Astrocyte of the cerebellum (primary cell): Measurements from ENCODE around the gene C2orf81.
"Not testable (repeated sequence)": the region's sequence is repeated elsewhere in the genome, so short reads cannot be mapped to it uniquely, and the experiment has no call there.

Source experiments
- DNase-seq: peaks from one replicate; pipeline ENCODE4 v3.0.0-alpha.2; 2011; ENCODE audit warnings: low read depth
- H3K4me3 ChIP-seq: 2 replicates; pipeline ENCODE4 v1.5.1; 2011; ENCODE audit warnings: mild to moderate bottlenecking, low read depth, low read length, moderate library complexity
- CTCF ChIP-seq: IDR thresholded peaks from 2 replicates; pipeline ENCODE4 v1.5.1; 2012; ENCODE audit warnings: low read length, low read depth, moderate library complexity, mild to moderate bottlenecking; ENCODE audit errors: missing control alignments
- in situ Hi-C: cut with HindIII; loops from 2 replicates; pipeline ENCODE4 v1.10.0; 2017; ENCODE audit warnings: low sequenced_read_pairs

Gene C2orf81

GRCh38 chr2:74425523-74425922 lies 4.1 kb upstream of the C2orf81 start:
- TF ChIP-seq CTCF: no peak
- in situ Hi-C loops: no loop called here
- no peak overlapping the region for H3K4me3 ChIP-seq
- no peak for DNase-seq

- in situ Hi-C loops: no loop called here
- TF ChIP-seq CTCF: no peak
- H3K4me3 ChIP-seq: no peak overlapping the region
- DNase-seq: no peak
Measured at GRCh38 chr2:74424995-74425406, 3.6 kb upstream of the C2orf81 start.

GRCh38 chr2:74424139-74424992 lies 2.9 kb upstream of the C2orf81 start:
- no peak for TF ChIP-seq CTCF
- H3K4me3 ChIP-seq: no peak overlapping the region
- no peak for DNase-seq
- in situ Hi-C loops: no loop called here

GRCh38 chr2:74423231-74424095 lies 2.0 kb upstream of the C2orf81 start:
- H3K4me3 ChIP-seq: no peak overlapping the region
- in situ Hi-C loops: no loop called here
- no peak for DNase-seq

GRCh38 chr2:74420443-74421103 lies 846 bp downstream of the C2orf81 start:
- in situ Hi-C loops, DNase-seq: not testable (repeated sequence)

More at GRCh38 chr2:74423231-74424095, 2.0 kb upstream of the C2orf81 start:
- TF ChIP-seq CTCF: no peak

GRCh38 chr2:74420006-74420405 lies 1.4 kb downstream of the C2orf81 start:
- H3K4me3 ChIP-seq: no peak overlapping the region
- in situ Hi-C loops: no loop called here
- DNase-seq: no peak
- no peak for TF ChIP-seq CTCF

More at GRCh38 chr2:74420443-74421103, 846 bp downstream of the C2orf81 start:
- peak overlapping the region; percentile 86 for H3K4me3 ChIP-seq
